IMR-90 (cell line): ENCODE results near the gene IL21R. TPM values are rescaled to one million over a fixed set of nuclear protein-coding genes. Genes with fewer than 3 reads are reported as not detected.

Experiments used
- CEBPB ChIP-seq: IDR thresholded peaks from 2 replicates; pipeline ENCODE4 v1.6.1; 2012; ENCODE audit warnings: low read depth, low read length, improper control_type of control experiment
- FOS ChIP-seq: fragments of 150-350 bp; IDR thresholded peaks from 2 replicates; pipeline ENCODE4 v1.6.1; 2016; ENCODE audit warnings: low read depth, low read length
- POLR2A ChIP-seq: IDR thresholded peaks from 2 replicates; pipeline ENCODE4 v1.6.1; 2012; ENCODE audit warnings: mild to moderate bottlenecking, low read depth, low read length
- polyA plus RNA-seq, 3 experiments: library from polyadenylated mRNA; depleted of rRNA; stranded (reverse); fragments of >200 nt; gene quantifications; 2 replicates each; pipeline ENCODE4 v1.2.3, GENCODE V29; 2012; ENCODE audit warnings: low replicate concordance in 1 of 3
- total RNA-seq: library from RNA; depleted of rRNA; stranded (reverse); fragments of >200 nt; gene quantifications from 2 replicates; pipeline ENCODE4 v1.2.3, GENCODE V29; 2012

IL21R gene
- total and polyA plus RNA-seq, 2 of the 4 experiments (the other 2 are of a cell fraction) = 0.72 to 0.97 TPM

DNA sequence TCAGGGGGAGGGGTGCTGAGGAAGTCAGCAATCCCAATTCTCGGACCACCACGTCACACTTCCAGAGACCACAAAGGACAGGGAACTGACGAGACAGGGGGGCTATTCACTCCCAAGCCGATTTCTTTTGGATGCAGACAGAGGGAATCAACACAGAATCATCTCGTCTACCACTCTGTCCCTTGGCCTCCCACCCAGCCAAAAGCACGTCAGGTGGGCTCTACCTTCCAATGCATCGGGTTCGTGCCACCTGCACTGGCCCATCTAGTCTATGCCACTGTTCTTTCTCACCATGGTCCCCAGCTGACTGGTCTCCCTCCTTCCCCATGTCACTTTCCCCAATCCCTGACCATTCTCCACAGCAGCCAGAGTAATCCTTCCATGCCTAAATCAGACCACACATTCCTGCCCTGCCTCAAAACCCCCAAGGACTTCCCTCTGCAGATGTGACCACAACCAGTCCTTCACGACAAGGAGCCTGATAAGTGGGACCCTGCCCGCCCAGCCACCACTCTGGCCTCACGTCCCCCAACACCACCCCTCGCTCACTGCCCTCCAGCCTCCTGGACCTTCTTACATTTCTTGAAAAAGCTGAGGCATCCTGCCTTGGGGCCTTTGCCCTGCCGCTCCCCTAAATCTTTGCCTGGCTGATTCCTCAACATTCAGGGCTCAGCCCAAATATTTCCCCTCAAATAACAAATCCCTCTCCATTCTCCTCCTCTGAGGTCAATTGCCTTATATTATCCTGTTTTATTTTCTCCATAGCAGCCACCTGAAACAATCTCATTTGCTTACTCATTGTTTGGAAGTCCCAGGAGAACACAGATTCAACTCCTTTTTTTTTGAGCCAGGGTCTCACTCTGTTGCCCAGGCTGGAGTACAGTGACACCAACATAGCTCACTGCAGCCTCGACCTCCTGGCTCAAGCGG, 70.4 kb downstream of the IL21R start (continued):
- TF ChIP-seq POLR2A (no peak), FOS (no peak), CEBPB (no peak)
